WTC11 (cell line): ENCODE data around the gene PCYOX1L.

Experiments used
- ATF1 ChIP-seq: sonication (generic); formaldehyde crosslinking; IDR thresholded peaks from 2 replicates; pipeline ENCODE4 v1.8.1; 2023; ENCODE audit warnings: mild to moderate bottlenecking, moderate library complexity, missing genetic modification reagents
- CTCF ChIP-seq: fragments of 200-600 bp; IDR thresholded peaks from 2 replicates; pipeline ENCODE4 v1.8.0; 2022; ENCODE audit warnings: antibody characterized with exemption
- HMGA2 ChIP-seq: fragments of 250-450 bp; sonication (Bioruptor Pico); IDR thresholded peaks from 2 replicates; pipeline ENCODE4 v1.4.0; 2021; ENCODE audit warnings: mild to moderate bottlenecking, moderate library complexity
- MAX ChIP-seq: sonication (generic); formaldehyde crosslinking; IDR thresholded peaks from 2 replicates; pipeline ENCODE4 v1.8.0; 2022; ENCODE audit warnings: mild to moderate bottlenecking, missing genetic modification reagents
- NR2C2 ChIP-seq: sonication (generic); formaldehyde crosslinking; IDR thresholded peaks from 2 replicates; pipeline ENCODE4 v1.8.0; 2022; ENCODE audit warnings: mild to moderate bottlenecking, missing genetic modification reagents
- NR3C1 ChIP-seq: sonication (generic); formaldehyde crosslinking; conservative IDR thresholded peaks from 2 replicates; pipeline ENCODE4 v1.8.1; 2023; ENCODE audit warnings: low read depth, mild to moderate bottlenecking, missing genetic modification reagents
- SP1 ChIP-seq: sonication (generic); formaldehyde crosslinking; conservative IDR thresholded peaks from 2 replicates; pipeline ENCODE4 v1.8.1; 2022; ENCODE audit warnings: missing genetic modification reagents
- ZNF671 ChIP-seq: fragments of 250-450 bp; sonication (Bioruptor Pico); IDR thresholded peaks from 2 replicates; pipeline ENCODE4 v1.8.0; 2021; ENCODE audit warnings: mild to moderate bottlenecking
- TF ChIP-seq, protein P1 (sequence below): sonication (generic); formaldehyde crosslinking; IDR thresholded peaks from 2 replicates; pipeline ENCODE4 v1.8.0; 2023; ENCODE audit warnings: mild to moderate bottlenecking, missing genetic modification reagents
- TF ChIP-seq, protein P2 (sequence below): sonication (generic); formaldehyde crosslinking; IDR thresholded peaks from 2 replicates; pipeline ENCODE4 v1.8.0; 2023; ENCODE audit warnings: missing genetic modification reagents
- TF ChIP-seq, protein P3 (sequence below): sonication (generic); formaldehyde crosslinking; IDR thresholded peaks from 2 replicates; pipeline ENCODE4 v1.8.1; 2022; ENCODE audit warnings: low read depth, missing genetic modification reagents, borderline replicate concordance
- TF ChIP-seq, protein P4 (sequence below): sonication (generic); formaldehyde crosslinking; IDR thresholded peaks from 2 replicates; pipeline ENCODE4 v1.8.1; 2023; ENCODE audit warnings: mild to moderate bottlenecking, moderate library complexity, missing genetic modification reagents
- TF ChIP-seq, protein P5 (sequence below): sonication (generic); formaldehyde crosslinking; conservative IDR thresholded peaks from 2 replicates; pipeline ENCODE4 v1.8.1; 2022; ENCODE audit warnings: mild to moderate bottlenecking, missing genetic modification reagents

GRCh38 chr5:149323210-149323609 is 34.6 kb upstream of the PCYOX1L start:
- TF ChIP-seq, protein P1, sequence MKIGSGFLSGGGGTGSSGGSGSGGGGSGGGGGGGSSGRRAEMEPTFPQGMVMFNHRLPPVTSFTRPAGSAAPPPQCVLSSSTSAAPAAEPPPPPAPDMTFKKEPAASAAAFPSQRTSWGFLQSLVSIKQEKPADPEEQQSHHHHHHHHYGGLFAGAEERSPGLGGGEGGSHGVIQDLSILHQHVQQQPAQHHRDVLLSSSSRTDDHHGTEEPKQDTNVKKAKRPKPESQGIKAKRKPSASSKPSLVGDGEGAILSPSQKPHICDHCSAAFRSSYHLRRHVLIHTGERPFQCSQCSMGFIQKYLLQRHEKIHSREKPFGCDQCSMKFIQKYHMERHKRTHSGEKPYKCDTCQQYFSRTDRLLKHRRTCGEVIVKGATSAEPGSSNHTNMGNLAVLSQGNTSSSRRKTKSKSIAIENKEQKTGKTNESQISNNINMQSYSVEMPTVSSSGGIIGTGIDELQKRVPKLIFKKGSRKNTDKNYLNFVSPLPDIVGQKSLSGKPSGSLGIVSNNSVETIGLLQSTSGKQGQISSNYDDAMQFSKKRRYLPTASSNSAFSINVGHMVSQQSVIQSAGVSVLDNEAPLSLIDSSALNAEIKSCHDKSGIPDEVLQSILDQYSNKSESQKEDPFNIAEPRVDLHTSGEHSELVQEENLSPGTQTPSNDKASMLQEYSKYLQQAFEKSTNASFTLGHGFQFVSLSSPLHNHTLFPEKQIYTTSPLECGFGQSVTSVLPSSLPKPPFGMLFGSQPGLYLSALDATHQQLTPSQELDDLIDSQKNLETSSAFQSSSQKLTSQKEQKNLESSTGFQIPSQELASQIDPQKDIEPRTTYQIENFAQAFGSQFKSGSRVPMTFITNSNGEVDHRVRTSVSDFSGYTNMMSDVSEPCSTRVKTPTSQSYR (CRISPR knock-in tag) = no peak
- TF ChIP-seq, protein P2, sequence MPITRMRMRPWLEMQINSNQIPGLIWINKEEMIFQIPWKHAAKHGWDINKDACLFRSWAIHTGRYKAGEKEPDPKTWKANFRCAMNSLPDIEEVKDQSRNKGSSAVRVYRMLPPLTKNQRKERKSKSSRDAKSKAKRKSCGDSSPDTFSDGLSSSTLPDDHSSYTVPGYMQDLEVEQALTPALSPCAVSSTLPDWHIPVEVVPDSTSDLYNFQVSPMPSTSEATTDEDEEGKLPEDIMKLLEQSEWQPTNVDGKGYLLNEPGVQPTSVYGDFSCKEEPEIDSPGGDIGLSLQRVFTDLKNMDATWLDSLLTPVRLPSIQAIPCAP (CRISPR knock-in tag) = no peak
- TF ChIP-seq ATF1 (CRISPR knock-in tag) = no peak
- TF ChIP-seq, protein P3, sequence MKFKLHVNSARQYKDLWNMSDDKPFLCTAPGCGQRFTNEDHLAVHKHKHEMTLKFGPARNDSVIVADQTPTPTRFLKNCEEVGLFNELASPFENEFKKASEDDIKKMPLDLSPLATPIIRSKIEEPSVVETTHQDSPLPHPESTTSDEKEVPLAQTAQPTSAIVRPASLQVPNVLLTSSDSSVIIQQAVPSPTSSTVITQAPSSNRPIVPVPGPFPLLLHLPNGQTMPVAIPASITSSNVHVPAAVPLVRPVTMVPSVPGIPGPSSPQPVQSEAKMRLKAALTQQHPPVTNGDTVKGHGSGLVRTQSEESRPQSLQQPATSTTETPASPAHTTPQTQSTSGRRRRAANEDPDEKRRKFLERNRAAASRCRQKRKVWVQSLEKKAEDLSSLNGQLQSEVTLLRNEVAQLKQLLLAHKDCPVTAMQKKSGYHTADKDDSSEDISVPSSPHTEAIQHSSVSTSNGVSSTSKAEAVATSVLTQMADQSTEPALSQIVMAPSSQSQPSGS = no peak
- TF ChIP-seq HMGA2 (CRISPR knock-in tag) = no peak
- no peak for TF ChIP-seq ZNF671 (CRISPR knock-in tag)
- no peak for TF ChIP-seq MAX
- no peak for TF ChIP-seq CTCF
- TF ChIP-seq NR3C1 (CRISPR knock-in tag) = no peak
- TF ChIP-seq, protein P4, sequence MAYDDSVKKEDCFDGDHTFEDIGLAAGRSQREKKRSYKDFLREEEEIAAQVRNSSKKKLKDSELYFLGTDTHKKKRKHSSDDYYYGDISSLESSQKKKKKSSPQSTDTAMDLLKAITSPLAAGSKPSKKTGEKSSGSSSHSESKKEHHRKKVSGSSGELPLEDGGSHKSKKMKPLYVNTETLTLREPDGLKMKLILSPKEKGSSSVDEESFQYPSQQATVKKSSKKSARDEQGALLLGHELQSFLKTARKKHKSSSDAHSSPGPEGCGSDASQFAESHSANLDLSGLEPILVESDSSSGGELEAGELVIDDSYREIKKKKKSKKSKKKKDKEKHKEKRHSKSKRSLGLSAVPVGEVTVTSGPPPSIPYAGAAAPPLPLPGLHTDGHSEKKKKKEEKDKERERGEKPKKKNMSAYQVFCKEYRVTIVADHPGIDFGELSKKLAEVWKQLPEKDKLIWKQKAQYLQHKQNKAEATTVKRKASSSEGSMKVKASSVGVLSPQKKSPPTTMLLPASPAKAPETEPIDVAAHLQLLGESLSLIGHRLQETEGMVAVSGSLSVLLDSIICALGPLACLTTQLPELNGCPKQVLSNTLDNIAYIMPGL (CRISPR knock-in tag) = no peak
- TF ChIP-seq SP1 (CRISPR knock-in tag) = no peak
- TF ChIP-seq, protein P5, sequence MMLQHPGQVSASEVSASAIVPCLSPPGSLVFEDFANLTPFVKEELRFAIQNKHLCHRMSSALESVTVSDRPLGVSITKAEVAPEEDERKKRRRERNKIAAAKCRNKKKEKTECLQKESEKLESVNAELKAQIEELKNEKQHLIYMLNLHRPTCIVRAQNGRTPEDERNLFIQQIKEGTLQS (CRISPR knock-in tag) = no peak
- no peak for TF ChIP-seq NR2C2 (CRISPR knock-in tag)
